ENCODE results near the gene PAQR7.

Gene PAQR7

DNA sequence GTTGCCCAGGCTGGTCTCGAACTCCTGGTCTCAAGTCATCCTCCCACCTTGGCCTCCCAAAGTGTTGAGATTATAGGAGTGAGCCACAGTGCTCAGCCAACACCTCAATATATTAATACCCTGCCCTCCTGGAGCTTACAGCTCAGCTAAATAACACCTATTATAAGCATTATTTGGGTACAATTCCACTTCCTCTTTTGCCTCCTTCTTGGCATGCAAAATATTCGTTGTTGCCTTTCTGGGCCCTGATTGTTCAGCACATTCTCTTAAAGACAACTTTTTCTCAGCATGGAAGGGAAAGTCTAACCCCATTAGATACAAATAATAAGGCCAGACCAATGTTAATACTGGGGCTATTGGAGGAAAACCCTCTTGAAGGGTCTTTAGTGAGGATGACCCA lies 2.8 kb downstream of the PAQR7 start:
- DNase-seq: no peak
- ATAC-seq: no peak

DNA sequence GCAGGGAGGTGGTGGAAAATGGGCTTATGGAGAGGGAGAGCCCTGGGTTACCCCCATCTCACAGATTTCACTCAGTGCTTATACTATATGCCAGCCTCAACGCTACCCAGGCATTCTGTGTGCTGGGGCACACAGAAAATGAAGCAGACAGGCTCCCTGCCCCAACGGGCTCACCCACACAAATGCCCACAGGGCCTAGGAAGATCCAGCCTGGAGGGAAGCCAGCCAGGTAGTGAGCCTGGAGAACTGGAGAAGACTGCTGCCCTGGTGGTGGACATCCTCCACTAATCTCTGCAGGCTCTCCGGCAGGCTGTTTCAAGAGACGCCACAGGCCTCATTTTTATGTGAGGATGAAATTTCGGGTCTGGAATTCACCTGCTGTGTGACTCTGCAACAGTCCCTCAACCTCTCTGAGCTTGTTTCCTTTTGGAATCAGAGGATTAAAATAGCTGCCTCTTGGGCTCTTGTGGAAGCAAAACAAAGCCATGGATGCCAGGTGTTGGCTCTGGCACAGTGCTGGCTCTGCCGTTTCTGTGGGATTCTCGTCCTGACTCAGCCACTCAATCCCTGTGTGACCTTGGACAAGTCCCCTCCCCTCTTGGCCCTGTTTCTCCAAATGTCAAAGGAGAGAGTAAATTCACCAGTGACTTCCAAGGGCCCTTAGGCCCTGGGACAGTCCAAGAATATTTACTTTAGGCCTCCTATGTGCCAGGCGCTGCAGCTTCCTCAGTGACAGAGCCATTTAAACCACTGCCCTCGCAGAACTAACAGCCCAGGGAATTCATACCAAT lies 3.6 kb downstream of the PAQR7 start:
- no peak for ATAC-seq

DNA sequence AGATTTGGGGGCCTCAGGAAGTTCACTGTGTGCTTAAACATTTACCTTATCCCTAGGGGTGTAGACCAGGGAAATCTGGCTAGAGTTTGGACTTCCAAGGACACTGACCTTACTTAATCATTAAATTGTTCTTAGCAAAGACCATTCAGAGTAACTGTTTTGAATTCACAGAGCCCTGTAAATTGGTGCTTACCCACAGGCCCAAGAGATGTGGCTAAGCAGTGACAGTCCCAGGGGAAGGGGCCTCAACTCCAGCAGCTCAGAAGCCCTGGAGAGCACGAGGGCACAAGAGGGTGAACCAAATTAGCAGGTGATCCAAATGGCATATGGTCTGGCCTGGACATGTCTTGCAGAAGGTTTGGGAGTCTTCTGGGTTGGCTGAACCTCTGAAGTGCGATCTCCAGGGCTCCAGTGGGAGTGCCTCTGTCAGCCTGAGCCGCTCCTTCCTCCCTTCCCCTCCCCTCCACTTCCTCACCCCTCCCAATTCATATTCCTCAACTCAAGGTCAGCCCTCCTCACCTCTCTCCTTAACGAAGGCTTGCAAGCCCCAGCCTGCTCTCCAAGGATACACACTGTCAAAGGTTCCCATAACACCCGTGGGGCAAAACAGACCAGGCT lies 4.3 kb downstream of the PAQR7 start:
- DNase-seq: no peak
- no peak for ATAC-seq

More for the DNA sequence above, 3.6 kb downstream of the PAQR7 start:
- no peak for DNase-seq

DNA sequence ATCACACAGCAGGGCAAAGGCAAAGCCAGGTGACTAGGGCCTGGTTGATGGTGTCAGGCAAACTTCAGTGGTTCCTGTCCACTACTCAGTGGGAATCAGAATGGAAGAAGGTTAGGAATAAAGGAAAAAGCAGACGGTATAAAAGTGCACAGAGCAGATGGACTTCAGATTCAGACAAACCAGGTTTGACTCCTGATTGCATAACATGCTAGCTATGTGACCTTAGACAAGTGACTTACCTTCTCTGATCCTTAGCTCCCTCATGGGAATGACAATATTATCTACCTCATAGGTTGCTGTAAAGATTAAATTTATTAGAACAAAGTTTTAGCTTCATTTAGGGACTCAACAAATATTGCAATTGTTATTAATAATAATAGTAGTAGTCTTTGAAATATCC lies 4.9 kb downstream of the PAQR7 start:
- no peak for DNase-seq
- ATAC-seq: no peak

DNA sequence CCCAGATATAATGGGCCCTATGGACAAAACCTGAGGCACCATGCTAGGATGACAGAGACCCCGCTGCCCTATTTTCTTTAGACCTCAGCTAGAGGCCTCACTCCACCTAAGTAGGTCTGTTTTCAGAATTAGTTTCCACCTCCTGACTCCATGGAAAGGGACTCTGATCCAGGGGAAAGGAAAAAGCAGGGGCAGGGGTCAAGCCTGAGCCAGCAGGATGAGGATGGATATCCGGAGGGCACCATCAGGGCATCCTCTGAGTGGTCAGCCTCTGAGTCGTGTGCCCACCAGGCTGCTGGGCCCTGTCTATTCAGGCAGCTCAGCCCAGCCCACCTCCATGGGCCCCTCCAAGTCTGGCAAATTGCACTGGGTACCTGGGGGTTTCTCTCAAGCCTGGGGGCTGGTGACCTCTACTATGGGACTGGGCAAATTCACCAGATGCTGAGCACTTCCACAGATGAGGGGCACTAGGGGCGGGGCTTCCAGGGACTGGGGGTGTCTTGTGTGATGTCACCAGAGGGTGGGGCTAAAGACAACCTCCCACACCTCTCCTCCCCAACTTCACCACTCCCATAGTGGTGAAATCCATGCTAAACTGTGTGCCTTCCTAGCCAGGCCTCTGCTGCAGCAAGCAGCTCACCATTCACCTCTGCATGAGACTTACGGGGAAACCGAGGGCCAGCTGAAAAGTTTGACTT lies 5.5 kb downstream of the PAQR7 start:
- DNase-seq: no peak
- no peak for ATAC-seq

DNA sequence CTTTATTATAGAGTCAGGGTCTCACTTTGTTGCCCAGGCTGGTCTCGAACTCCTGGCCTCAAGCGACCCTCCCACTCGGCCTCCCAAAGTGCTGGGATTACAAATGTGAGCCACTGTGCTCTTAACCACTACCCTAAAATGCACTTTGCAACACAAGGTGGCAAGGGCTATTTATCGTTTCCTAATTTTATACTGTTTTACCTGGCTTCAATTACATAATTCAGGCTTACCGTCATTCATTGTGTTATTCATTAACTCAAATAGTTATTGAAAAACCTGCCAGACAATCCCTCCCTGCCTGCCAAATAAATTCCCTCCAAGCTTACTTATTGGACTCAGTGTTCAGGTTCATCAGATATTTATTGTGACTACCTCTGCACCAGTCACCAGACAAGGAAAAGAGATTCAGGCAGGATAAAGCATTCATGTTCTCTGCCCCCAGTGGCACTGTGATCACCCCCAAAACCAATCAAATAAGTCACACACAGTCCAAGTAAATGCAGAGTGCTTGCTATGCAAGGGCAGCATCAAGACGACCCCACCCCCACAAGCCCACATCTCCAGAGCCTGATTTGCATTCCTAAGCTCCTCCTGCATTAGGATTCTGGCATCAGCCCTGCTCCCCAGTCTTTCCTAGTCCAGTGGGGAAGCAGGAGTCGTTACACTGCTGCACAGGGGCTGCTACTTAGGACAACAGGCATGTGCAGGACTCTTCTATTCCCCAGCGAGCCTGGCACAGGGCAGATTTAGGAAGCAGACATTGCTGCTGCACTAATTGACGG lies 8.1 kb downstream of the PAQR7 start:
- DNase-seq: no peak
- ATAC-seq: no peak

DNA sequence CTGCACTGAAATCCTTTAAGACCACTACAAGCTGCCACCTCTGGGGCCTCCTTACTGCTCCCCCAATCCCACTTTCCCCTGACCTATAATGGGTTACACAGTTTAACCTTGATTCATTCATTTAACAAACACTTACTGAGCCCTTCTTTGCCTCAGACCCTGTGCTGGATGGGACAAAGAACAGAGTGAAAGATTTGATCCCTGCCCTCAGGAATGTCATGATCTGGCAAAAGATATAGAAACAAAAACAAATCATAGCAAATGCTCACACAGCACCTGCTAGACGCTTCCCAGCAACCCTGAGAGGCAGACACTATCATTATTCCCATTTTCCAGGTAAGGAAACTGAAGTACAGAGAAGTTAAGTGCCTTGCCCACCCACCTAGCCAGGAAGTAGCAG lies 9.2 kb downstream of the PAQR7 start:
- no peak for ATAC-seq
- no peak for DNase-seq

DNA sequence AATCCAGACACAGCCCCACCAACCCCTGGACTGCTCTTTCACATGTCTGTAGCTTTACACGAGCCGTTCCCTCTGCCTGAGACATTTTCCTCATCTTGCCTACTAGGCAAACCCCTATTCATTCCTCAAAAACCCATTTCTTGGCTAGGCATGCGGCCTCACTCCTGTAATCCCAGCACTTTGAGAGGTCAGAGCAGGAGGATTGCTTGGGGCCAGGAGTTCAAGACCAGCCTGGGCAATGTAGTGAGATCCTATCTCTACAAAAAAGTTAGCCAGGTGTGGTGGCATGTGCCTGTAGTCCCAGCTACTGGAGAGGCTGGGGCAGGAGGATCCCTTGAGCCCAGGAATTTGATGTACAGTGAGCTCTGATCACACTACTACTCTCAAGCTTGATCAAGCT lies 11.1 kb downstream of the PAQR7 start:
- DNase-seq: no peak
- ATAC-seq: no peak

DNA sequence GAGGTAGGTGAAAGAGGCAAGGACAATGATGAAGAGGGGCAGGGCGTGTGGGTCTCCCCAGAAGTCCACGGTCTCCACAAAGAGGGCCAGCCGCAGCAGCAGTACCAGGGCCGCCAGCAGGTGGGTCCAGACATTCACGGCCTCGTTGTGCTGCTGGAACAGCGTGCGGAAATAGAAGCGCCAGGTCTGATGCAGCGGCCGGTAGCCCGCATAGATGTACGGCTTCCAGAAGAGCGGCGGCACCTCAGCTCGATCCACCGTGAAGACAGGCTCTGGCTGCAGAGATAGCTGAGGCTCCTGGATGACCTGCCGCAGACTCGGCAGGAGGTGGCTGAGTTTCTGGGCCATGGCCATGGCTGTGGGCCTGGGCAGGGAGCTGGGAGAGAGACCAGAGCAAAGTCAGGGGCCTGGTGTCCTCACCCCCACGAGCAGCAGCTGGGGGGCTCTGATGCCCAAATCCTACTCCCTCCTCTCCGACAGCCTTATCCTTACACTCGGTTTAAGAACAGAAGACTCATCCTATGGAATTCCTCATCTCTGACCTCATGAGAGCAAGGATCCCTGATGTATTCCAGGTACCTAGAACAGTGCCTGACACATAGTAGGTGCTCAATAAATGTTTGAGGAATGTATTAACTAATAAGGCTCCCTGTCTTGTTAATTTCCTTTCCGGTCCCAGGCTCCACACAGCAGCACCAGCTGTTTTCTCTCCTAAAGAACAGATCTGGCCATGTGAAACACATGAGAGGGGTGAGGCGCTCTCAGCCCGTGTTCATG lies 11.8 kb downstream of the PAQR7 start:
- DNase-seq (no peak), ATAC-seq (no peak)

DNA sequence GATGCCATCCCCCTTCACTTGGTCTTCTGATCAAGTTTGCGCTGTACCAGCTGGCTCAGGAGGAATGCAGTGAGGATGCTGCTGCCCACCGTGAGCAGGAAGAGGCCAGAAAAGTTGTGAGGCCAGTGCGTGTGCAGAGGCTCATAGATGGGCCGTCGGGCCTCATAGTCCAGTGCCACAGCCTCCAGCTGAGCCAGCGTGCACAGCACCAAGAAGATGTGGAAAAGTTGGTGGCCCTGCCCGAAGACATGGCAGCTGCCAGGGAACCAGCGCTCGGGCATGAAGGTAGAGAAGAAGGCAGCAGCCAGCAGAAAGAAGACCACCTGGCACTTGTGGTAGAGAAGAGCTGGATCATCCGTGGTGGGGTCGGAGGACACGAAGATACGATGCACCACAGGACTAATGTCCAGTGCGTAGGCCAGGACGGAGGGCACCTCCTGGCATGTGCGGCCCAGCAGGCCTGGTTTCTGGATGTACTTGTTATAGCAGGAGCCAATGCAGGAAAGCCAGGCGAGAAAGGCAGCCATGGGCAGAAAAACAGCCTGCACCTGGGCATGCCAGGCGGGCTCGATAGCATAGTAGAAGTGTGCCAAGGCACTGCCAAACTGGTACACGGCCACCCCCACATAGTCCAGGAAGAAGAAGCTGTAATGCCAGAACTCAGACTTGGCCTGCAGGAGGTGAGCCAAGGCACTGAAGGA lies 12.6 kb downstream of the PAQR7 start:
- ATAC-seq (no peak), DNase-seq (no peak)

DNA sequence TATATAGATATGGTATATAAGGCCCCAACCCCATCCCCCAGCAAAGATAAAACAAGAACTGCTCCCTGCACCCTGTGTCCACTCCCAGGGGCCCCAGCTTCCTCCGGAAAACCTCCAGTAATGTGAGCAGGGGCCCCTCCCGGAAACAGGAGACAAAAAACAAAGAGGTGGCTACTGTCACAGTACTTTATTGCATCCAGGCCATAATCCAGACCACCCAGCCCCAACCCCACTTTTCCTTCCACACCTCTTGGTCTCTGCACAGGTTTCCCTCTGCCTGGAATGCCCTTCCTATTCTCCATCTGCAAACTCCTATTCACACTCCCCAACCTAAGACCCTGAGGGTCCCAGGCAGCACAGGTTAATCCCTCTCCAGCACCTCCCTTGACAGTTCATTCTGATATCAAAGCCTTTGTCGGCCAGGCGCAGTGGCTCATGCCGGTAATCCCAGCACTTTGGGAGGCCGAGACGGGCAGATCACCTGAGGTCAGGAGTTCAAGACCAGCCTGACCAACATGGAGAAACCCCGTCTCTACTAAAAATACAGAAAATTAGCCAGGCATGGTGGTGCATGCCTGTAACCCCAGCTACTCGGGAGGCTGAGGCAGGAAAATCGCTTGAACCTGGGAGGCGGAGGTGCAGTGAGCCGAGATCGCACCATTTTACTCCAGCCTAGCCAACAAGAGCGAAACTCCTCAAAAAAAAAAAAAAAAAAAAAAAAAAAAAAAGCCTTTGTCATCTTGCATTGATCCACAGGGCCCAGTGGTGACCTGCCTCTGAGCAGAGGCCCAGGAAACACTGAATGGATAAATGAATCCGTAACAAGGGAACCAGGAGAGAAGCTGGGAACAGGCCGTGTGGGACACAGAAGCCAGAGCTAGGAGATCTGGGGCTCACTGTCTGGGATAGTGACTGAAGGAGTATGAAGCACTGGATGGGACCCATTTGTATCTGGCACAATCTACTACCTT lies 13.9 kb downstream of the PAQR7 start:
- no peak for ATAC-seq
- DNase-seq: no peak

DNA sequence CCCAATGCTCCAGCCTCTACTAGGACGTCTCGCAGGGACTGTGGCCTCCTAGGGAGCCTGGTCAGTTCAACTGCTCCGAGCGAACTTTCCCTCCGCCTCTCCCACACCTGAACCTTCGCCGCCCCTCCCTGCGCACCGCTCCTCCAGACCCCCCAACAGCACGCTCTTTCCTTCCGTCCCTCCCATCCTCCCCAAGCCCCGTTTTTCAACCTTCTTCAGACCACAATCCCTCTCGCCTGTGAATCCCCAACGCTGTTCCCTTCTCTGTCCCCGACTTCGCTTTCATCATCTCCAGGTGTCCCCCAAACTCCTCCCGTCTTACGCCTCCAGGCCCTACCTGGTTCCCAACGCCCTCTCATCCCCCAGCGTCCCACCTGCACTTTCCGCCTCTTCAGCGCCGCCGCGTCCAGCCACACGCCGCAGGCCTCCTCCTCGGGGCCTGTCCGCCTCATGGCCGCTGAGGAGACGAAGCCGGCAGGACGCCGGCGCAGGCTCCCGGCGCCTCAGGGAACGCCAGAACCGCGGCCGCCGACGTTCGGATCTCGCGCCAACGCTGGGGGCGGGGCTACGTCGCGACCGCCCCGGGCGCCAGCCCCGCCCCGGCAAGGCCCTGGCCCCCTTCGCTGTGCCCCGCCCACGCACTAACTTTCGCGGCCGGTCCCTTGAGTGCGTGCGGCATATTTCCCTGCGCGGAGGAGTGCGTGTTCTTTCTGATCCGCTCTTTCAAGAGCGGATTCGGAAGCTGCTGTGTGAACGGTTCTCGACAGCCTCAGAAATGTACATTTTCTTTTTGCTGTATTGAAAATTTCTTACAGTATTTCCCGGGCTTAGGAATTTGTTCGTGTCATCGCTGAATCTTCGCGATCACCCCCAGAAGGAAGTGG lies 16.4 kb downstream of the PAQR7 start, which contains the start of gene AUNIP:
AUNIP (minus strand) TSS at position 552 of the 884 bp plus-strand sequence; CDS start at position 452, 100 bp downstream.
- DNase-seq: peak; percentile 95
- peak; percentile 94 for ATAC-seq

DNA sequence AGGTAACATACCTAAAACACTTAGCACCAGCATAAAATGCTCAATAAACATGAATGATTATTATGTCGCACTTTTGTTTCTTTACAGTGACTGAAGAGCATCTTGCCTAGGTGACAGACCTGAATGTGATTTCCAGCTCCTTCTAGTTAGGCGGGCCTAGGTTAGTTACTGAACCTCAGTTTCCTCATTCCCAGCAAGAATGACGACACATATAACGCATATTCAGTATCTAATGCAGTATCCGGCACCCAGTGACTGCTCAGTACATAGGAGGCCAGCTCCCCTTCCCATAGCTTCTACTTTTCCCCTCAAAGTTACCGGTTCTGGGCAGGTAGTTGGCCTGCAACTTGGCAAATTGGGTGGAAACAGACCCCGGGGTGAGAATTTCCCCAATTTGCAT lies 17.0 kb downstream of the PAQR7 start:
- DNase-seq (no peak), ATAC-seq (no peak)

DNA sequence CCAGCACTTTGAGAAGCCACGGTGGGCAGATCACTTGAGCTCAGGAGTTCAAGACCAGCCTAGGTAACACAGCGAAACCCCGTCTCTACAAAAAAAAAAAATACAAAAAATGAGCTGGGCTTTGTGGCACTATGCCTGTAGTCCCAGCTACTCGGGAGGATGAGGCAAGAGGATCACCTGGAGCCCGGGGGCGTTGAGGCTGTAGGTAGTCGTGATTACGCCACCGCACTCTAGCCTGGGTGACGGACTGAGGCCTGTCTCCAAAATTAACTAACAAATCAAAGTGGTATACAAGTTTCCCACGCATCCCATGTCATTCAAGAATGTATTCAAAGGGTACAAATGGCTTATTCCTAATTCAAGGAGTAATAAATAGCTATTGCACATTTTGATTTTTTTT lies 18.7 kb downstream of the PAQR7 start:
- no peak for ATAC-seq
- DNase-seq: no peak

DNA sequence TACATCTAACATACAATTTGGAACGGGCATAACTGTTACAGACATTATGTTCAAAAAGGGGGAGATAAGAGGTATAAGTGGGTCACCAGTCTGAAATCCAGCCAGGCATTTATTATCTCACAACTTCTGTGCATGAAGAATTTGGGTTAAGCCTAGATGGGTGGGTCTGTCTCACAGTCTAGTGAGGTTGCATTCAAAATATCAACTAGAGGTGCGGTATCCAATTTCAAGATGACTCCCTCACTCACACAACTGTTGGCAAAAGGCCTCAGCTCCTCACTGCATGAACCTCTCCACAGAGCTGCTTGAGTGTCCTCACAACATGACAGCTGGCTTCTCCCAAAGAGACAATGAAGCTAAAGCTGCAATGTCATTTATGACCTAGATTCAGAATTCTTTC lies 21.0 kb downstream of the PAQR7 start:
- no peak for ATAC-seq

DNA sequence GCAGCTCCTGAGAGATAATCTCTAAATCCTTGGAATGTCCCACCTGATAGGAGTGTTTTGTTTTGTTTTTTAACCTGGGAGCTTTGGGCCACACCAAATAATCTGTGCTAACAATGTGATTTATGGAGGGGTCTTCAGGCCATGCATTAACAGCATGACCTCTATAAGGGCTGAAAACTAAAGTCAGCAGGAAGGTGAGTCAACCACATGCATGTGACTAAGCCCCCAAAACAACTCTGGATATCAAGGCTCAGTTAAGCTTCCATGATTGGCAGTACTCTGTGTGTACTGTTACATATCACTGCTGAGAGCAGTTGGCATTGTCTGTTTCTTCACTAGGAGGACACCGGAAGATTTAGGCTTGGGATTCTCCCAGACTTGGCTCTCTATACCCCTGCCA lies 27.0 kb downstream of the PAQR7 start:
- ATAC-seq: no peak
- DNase-seq: no peak

More for the DNA sequence above, 21.0 kb downstream of the PAQR7 start:
- DNase-seq: no peak

DNA sequence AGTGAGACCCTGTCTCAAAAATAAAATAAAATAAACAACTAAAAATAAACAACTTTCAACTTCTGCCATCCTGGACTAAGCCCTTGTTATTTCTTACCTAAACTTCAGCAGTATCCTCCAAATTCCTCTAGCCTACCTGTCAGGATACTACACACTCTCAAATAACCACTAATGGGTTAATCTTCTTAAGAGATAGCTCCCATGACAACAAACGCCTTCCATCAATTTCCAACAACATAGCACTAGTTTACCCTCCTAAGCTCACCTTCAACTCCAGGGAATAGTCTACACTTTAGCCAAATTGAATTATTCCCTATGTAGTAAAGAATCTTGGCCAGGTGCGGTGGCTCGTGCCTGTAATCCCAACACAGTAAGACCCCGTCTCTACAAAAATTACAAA lies 27.6 kb downstream of the PAQR7 start:
- no peak for ATAC-seq
- DNase-seq: no peak

DNA sequence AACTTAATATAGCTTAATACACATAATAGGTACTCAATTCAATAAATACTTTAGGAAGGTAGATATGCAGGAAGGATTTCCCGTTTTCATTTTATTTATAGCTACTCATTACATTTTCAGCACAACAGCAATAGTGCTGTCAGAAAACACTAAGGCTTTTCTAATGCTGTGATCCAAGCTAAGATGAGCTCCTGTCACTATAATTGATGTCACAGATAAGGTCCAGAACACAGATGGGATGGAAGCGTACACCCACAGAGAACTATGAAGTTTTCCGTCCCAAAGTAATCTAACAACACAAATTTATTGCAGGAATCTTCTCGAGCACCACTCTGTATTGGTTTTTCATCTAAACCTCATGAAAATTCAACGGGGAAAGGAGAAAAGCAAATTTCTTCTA lies 29.8 kb downstream of the PAQR7 start:
- DNase-seq (no peak), ATAC-seq (no peak)

Measured in stimulated activated naive CD8-positive, alpha-beta T cell treated with anti-CD3 and anti-CD28 coated beads, Interleukin-15, Interleukin-2, amounts not matched to agents 100 U/mL and 50 U/mL, for 24 hours (primary cell).